ENCODE results near the gene IL17RA. TPM values are rescaled to one million over a fixed set of nuclear protein-coding genes. Genes with fewer than 3 reads are reported as not detected.
A peak's percentile ranks its signal among the peaks of the same experiment; 100 is the strongest.

The IL17RA gene
- total and polyA plus RNA-seq, 7 experiments from 2014 or later: 45.8 to 91.8 (median 70.4) TPM

DNA sequence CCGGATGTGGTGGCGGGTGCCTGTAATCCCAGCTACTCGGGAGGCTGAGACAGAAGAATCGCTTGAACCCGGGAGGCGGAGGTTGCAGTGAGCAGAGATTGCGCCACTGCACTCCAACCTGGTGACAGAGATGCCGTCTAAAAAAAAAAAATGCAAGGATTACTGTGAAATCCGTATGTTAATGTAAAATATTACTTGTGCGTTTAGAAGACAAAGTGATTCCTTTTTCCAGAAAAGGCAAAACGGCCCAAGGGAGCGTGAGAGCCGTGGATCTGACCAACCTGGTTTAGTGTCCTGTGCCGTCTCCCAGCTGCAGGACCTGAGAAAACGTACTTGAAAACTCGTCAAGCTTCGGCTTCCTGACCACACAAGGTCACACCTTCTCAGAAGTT, 73.4 kb downstream of the IL17RA start:
- H3K4me3 ChIP-seq (ENCODE audit: low read length): peak overlapping the region; percentile 79
- POLR2A ChIA-PET: interaction anchor here (0.9 to 2.3 kb wide), 4 partner anchors 41 to 72 kb away, joined by 3 to 7 read pairs (median 4); no protein-coding TSS in a partner anchor
- peak overlapping the region in 7 of 9 donors; percentile 36 to 76 (median 66) for H3K27ac Mint-ChIP-seq

GRCh38 chr22:17158568-17159503, 74.0 kb downstream of the IL17RA start, which contains the start of gene HDHD5:
Gene HDHD5 (minus strand): TSS chr22:17159277. CDS start chr22:17159251, 26 bp downstream.
- Mint-ChIP-seq H3K4me1 (peaks cover 18 to 48% (median 36%) of the 10 kb centered on the region in 7 donors), H3K4me3 (peak within 1 kb of the TSS; percentile 80 to 91 (median 88)), H3K9me3 (no peaks in the 10 kb centered on the region), H3K27me3 (no peaks in the 10 kb centered on the region), H3K36me3 (peaks cover 0 to 9% (median 4%) of the 10 kb centered on the region in 5 donors), H3K27ac (peak within 1 kb of the TSS in 8 of 9 donors; percentile 36 to 88 (median 76))
- Histone ChIP-seq H3K9me3 (ENCODE audit: control insufficient read depth in 2 of 3, low read length in 3 of 3) (no peaks in the 10 kb centered on the region), H3K27me3 (ENCODE audit: control insufficient read depth in 2 of 2, insufficient read depth in 2 of 2, low read length in 2 of 2) (no peaks in the 10 kb centered on the region), H3K27ac (ENCODE audit: low read depth, low read length) (peak within 1 kb of the TSS; percentile 79), H3K4me1 (ENCODE audit: control insufficient read depth in 2 of 2, insufficient read depth in 2 of 2, low read length in 2 of 2) (peaks cover 18 to 26% of the 10 kb centered on the region in 2 donors), H3K4me3 (ENCODE audit: low read length) (peak within 1 kb of the TSS; percentile 79), H3K36me3 (ENCODE audit: control insufficient read depth in 2 of 3, insufficient read depth in 3 of 3, low read length in 3 of 3) (peaks cover 0 to 5% (median 0%) of the 10 kb centered on the region in 3 experiments)
- intact Hi-C loops (cut with micrococcal nuclease): loop anchor here (1.0 to 5.0 kb wide), 9 partner anchors 12 to 918 kb away; partner anchors contain the start of genes ATP6V1E1 (in 2 of the 2), IL17RA (in 2 of the 2), ADA2 (in 1 of the 2) and PEX26 (in 1 of the 2)
- POLR2A ChIA-PET: interaction anchor here (0.7 to 2.3 kb wide), 9 partner anchors 8 to 346 kb away, joined by 3 to 7 read pairs (median 4); no protein-coding TSS in a partner anchor
- CTCF ChIA-PET: interaction anchor here (0.8 to 1.6 kb wide), 4 partner anchors 10 to 84 kb away, joined by 3 to 9 read pairs (median 4); no protein-coding TSS in a partner anchor
- DNase-seq (peak; percentile 71 to 87 (median 84)), ATAC-seq (peak; percentile 96)

More for the DNA sequence above, 73.4 kb downstream of the IL17RA start:
- ATAC-seq: no peak
- H3K36me3 Mint-ChIP-seq: peaks cover 0 to 9% (median 4%) of the 10 kb centered on the region in 5 donors
- H3K4me3 Mint-ChIP-seq: peak overlapping the region; percentile 80 to 90 (median 86)
- peaks cover 21 to 52% (median 36%) of the 10 kb centered on the region in 7 donors for H3K4me1 Mint-ChIP-seq
- no peaks in the 10 kb centered on the region for H3K9me3 Mint-ChIP-seq
- no peaks in the 10 kb centered on the region for H3K9me3 ChIP-seq (ENCODE audit: control insufficient read depth in 2 of 3, low read length in 3 of 3)
- H3K27me3 ChIP-seq (ENCODE audit: control insufficient read depth in 2 of 2, insufficient read depth in 2 of 2, low read length in 2 of 2): no peaks in the 10 kb centered on the region
- intact Hi-C loops (cut with micrococcal nuclease): loop anchor here (2.0 to 5.0 kb wide), 5 partner anchors 41 to 619 kb away; partner anchors contain the start of genes ADA2 (in 1 of the 2) and ATP6V1E1 (in 1 of the 2)
- H3K4me1 ChIP-seq (ENCODE audit: control insufficient read depth in 2 of 2, insufficient read depth in 2 of 2, low read length in 2 of 2): peaks cover 18 to 26% of the 10 kb centered on the region in 2 donors
- no peak for DNase-seq
- CTCF ChIA-PET: interaction anchor here (0.8 to 1.7 kb wide), 3 partner anchors 13 to 84 kb away, joined by 3 to 9 read pairs (median 6); no protein-coding TSS in a partner anchor
- H3K27ac ChIP-seq (ENCODE audit: low read depth, low read length): peak overlapping the region; percentile 79
- no peaks in the 10 kb centered on the region for H3K27me3 Mint-ChIP-seq
- peaks cover 0 to 5% (median 0%) of the 10 kb centered on the region in 3 experiments for H3K36me3 ChIP-seq (ENCODE audit: control insufficient read depth in 2 of 3, insufficient read depth in 3 of 3, low read length in 3 of 3)

DNA sequence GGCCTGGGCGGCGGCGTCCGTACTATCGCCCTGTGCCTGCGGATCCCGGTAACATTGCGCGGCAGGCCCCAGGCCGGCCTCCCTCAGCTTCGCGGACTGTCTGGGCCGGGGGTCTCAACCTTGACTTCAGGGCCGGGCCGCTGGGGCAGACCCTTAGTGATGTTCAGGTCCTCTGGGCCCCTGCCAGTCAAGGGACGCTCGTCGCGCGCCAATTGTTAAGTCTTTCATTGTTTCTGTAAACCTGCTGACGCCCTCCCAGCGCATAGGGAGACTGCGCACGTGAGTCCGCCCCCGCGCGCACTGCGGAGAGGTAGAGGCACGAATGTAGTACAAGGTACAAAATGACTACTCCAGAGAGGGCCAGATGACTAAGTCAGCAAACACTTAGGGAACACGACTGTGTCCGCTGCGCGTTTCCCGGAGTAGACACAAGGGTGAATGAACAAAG, 74.7 kb downstream of the IL17RA start:
- peak in 1 of 9 donors; percentile 39 for DNase-seq
- Mint-ChIP-seq H3K27me3 (no peaks in the 10 kb centered on the region), H3K36me3 (peaks cover 0 to 9% (median 4%) of the 10 kb centered on the region in 5 donors), H3K4me1 (peaks cover 18 to 46% (median 36%) of the 10 kb centered on the region in 7 donors), H3K27ac (peak overlapping the region in 8 of 9 donors; percentile 36 to 88 (median 64)), H3K9me3 (no peaks in the 10 kb centered on the region), H3K4me3 (peak overlapping the region; percentile 80 to 91 (median 86))
- Histone ChIP-seq H3K27ac (ENCODE audit: low read depth, low read length) (peak overlapping the region; percentile 79), H3K36me3 (ENCODE audit: control insufficient read depth in 2 of 3, insufficient read depth in 3 of 3, low read length in 3 of 3) (peaks cover 0 to 5% (median 0%) of the 10 kb centered on the region in 3 experiments), H3K27me3 (ENCODE audit: control insufficient read depth in 2 of 2, insufficient read depth in 2 of 2, low read length in 2 of 2) (no peaks in the 10 kb centered on the region), H3K4me3 (ENCODE audit: low read length) (peak overlapping the region; percentile 73), H3K4me1 (ENCODE audit: control insufficient read depth in 2 of 2, insufficient read depth in 2 of 2, low read length in 2 of 2) (peaks cover 18 to 26% of the 10 kb centered on the region in 2 donors), H3K9me3 (ENCODE audit: control insufficient read depth in 2 of 3, low read length in 3 of 3) (no peaks in the 10 kb centered on the region)
- peak; percentile 26 for ATAC-seq
- ChIA-PET CTCF (interaction anchor here (0.6 to 1.4 kb wide), 5 partner anchors 9 to 342 kb away, joined by 3 to 5 read pairs (median 4); no protein-coding TSS in a partner anchor), POLR2A (interaction anchor here (0.6 to 2.3 kb wide), 9 partner anchors 9 to 514 kb away, joined by 3 to 7 read pairs (median 4); no protein-coding TSS in a partner anchor)
- intact Hi-C loops (cut with micrococcal nuclease): loop anchor here (1.0 to 5.0 kb wide), 9 partner anchors 12 to 918 kb away; partner anchors contain the start of genes ATP6V1E1 (in 2 of the 2), IL17RA (in 2 of the 2), ADA2 (in 1 of the 2) and PEX26 (in 1 of the 2)

DNA sequence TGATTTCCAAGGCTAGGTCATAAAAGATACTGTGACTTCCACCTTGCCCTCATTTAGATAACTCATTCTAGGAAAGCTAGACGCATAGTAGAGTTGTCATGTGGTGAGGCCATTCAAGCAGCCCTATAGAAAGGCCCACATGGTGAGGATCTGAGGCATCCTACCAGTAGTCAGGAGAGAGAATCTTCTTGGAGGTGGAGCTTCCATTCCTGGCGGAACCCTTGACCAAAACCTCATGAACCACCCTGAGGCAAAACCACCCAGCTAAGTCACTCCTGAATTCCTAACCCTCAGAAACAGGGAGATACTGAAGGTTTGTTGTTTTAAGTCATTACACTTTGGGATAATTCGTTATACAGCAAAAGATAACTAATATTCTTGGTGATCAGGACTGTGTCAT, 77.2 kb downstream of the IL17RA start:
- ChIA-PET POLR2A (interaction anchor here (0.6 to 1.2 kb wide), 3 partner anchors 44 to 477 kb away, joined by 3 to 4 read pairs (median 3); no protein-coding TSS in a partner anchor), CTCF (interaction anchor here (0.7 to 2.2 kb wide), 2 partner anchors 11 to 34 kb away, joined by 4 to 6 read pairs; no protein-coding TSS in a partner anchor)
- Mint-ChIP-seq H3K27ac (no peak overlapping the region), H3K4me1 (peaks cover 6 to 25% (median 16%) of the 10 kb centered on the region in 7 donors), H3K27me3 (peaks cover 0 to 13% (median 0%) of the 10 kb centered on the region in 5 donors), H3K9me3 (no peaks in the 10 kb centered on the region), H3K36me3 (peaks cover 0 to 4% (median 0%) of the 10 kb centered on the region in 5 donors), H3K4me3 (no peak overlapping the region)
- intact Hi-C loops (cut with micrococcal nuclease): no loop called here
- Histone ChIP-seq H3K4me3 (ENCODE audit: low read length) (no peak overlapping the region), H3K9me3 (ENCODE audit: control insufficient read depth in 2 of 3, low read length in 3 of 3) (no peaks in the 10 kb centered on the region), H3K27ac (ENCODE audit: low read depth, low read length) (no peak overlapping the region), H3K4me1 (ENCODE audit: control insufficient read depth in 2 of 2, insufficient read depth in 2 of 2, low read length in 2 of 2) (peaks cover 18 to 20% of the 10 kb centered on the region in 2 donors), H3K27me3 (ENCODE audit: control insufficient read depth in 2 of 2, insufficient read depth in 2 of 2, low read length in 2 of 2) (no peaks in the 10 kb centered on the region), H3K36me3 (ENCODE audit: control insufficient read depth in 2 of 3, insufficient read depth in 3 of 3, low read length in 3 of 3) (no peaks in the 10 kb centered on the region)
- DNase-seq (no peak), ATAC-seq (no peak)

GRCh38 chr22:17162731-17163130, 77.9 kb downstream of the IL17RA start:
- H3K4me1 ChIP-seq (ENCODE audit: control insufficient read depth in 2 of 2, insufficient read depth in 2 of 2, low read length in 2 of 2): peaks cover 11 to 12% of the 10 kb centered on the region in 2 donors

More at GRCh38 chr22:17162731-17163130, 77.9 kb downstream of the IL17RA start:
- ChIA-PET POLR2A (interaction anchor here (1.2 kb wide), 2 partner anchors 14 to 45 kb away, joined by 3 read pairs; no protein-coding TSS in a partner anchor), CTCF (interaction anchor here (2.2 kb wide), 1 partner anchor 10 kb away, joined by 6 read pairs; no protein-coding TSS in a partner anchor)
- peaks cover 0 to 4% (median 0%) of the 10 kb centered on the region in 5 donors for H3K36me3 Mint-ChIP-seq
- H3K27ac Mint-ChIP-seq: no peak overlapping the region
- Histone ChIP-seq H3K36me3 (ENCODE audit: control insufficient read depth in 2 of 3, insufficient read depth in 3 of 3, low read length in 3 of 3) (no peaks in the 10 kb centered on the region), H3K9me3 (ENCODE audit: control insufficient read depth in 2 of 3, low read length in 3 of 3) (no peaks in the 10 kb centered on the region), H3K27ac (ENCODE audit: low read depth, low read length) (no peak overlapping the region), H3K27me3 (ENCODE audit: control insufficient read depth in 2 of 2, insufficient read depth in 2 of 2, low read length in 2 of 2) (no peaks in the 10 kb centered on the region), H3K4me3 (ENCODE audit: low read length) (no peak overlapping the region)
- no peak overlapping the region for H3K4me3 Mint-ChIP-seq
- H3K9me3 Mint-ChIP-seq: no peaks in the 10 kb centered on the region
- DNase-seq (no peak), ATAC-seq (no peak)
- intact Hi-C loops (cut with micrococcal nuclease): no loop called here
- H3K27me3 Mint-ChIP-seq: peaks cover 0 to 14% (median 0%) of the 10 kb centered on the region in 5 donors
- H3K4me1 Mint-ChIP-seq: peaks cover 4 to 18% (median 11%) of the 10 kb centered on the region in 7 donors

Data from naive thymus-derived CD4-positive, alpha-beta T cell (primary cell).